Lung (tissue), 12 donors: ENCODE measurements around the gene MEF2B. TPM values are rescaled to one million over a fixed set of nuclear protein-coding genes. Genes with fewer than 3 reads are reported as not detected.

Source experiments
- ATAC-seq: fragments of 200-7000 bp; cut with Tn5 transposase; one replicate; pipeline ENCODE4 v1.9.1; 2020; ENCODE audit warnings: moderate number of reproducible peaks; ENCODE audit not compliant: insufficient read depth, low FRiP score
- DNase-seq, 3 donors: peaks; one replicate each; pipeline ENCODE4 v3.0.0-alpha.2; 2013 to 2017
- H3K27ac ChIP-seq, 2 donors: one replicate each; pipeline ENCODE4 v1.5.1; 2013; ENCODE audit warnings: mild to moderate bottlenecking in 2 of 2, moderate library complexity in 2 of 2, control low read depth in 1 of 2, inconsistent platforms in 1 of 2, low read depth in 1 of 2, low read length in 1 of 2
- H3K27me3 ChIP-seq, 3 donors: one replicate each; pipeline ENCODE4 v1.5.1; 2013; ENCODE audit warnings: low read length in 2 of 3; ENCODE audit not compliant: control insufficient read depth in 3 of 3, insufficient read depth in 3 of 3
- H3K36me3 ChIP-seq, 4 donors: one replicate each; pipeline ENCODE4 v1.5.1; 2013; ENCODE audit warnings: low read length in 4 of 4, mild to moderate bottlenecking in 1 of 4, moderate library complexity in 1 of 4; ENCODE audit not compliant: control insufficient read depth in 4 of 4, insufficient read depth in 4 of 4
- H3K4me1 ChIP-seq, 5 donors: one replicate each; pipeline ENCODE4 v1.5.1; 2013; ENCODE audit warnings: low read length in 5 of 5, mild to moderate bottlenecking in 2 of 5, moderate library complexity in 1 of 5; ENCODE audit not compliant: control insufficient read depth in 5 of 5, insufficient read depth in 5 of 5
- H3K4me3 ChIP-seq: one replicate; pipeline ENCODE4 v1.5.1; 2013; ENCODE audit warnings: mild to moderate bottlenecking, control low read depth, moderate library complexity
- H3K9ac ChIP-seq, 2 donors: one replicate each; pipeline ENCODE4 v1.5.1; 2013; ENCODE audit warnings: low read length in 2 of 2, control low read depth in 1 of 2; ENCODE audit not compliant: insufficient read depth in 1 of 2
- H3K9me3 ChIP-seq, 4 donors: one replicate each; pipeline ENCODE4 v1.5.1; 2013; ENCODE audit warnings: low read length in 3 of 4, mild to moderate bottlenecking in 1 of 4, moderate library complexity in 1 of 4; ENCODE audit not compliant: control insufficient read depth in 4 of 4, insufficient read depth in 3 of 4
- CTCF ChIP-seq: IDR thresholded peaks from 2 replicates; pipeline ENCODE4 v1.5.1; 2012; ENCODE audit warnings: mild to moderate bottlenecking; ENCODE audit errors: control extremely low read depth, extremely low read depth
- WGBS, 2 donors: extraction: QIAGEN DNeasy Blood & Tissue Kit; methylation state at CpG; one replicate each; pipeline ENCODE4 v1.1.7; 2013; 5-methylcytosine and 5-hydroxymethylcytosine counted together
- polyA plus RNA-seq, 2 donors: library from polyadenylated mRNA; stranded (reverse); fragments of 200-250 nt; gene quantifications; one replicate each; pipeline ENCODE4 v1.2.1, GENCODE V29; 2013
- total RNA-seq, 2 donors: library from RNA; depleted of rRNA in 1 of 2; stranded (reverse); fragments of >200 nt in 1 of 2; gene quantifications; one replicate each; pipeline ENCODE4 v1.2.1, GENCODE V29; 2014 to 2021
- donor health status: control.
- donor health status: control.
- donor health status: Bipolar disorder and iron deficiency.
- donor health status: healthy.
- donor health status: DM: yes; HTN: yes; CAD: no.

The MEF2B gene
- total and polyA plus RNA-seq, 4 donors = 0.44 to 1.8 (median 0.61) TPM

- no peak for TF ChIP-seq CTCF
- peaks cover 0 to 12% (median 4%) of the 10 kb centered on the region in 4 donors for H3K9me3 ChIP-seq
- H3K27ac ChIP-seq = no peak overlapping the region
- no peak overlapping the region for H3K4me3 ChIP-seq
- no peaks in the 10 kb centered on the region for H3K27me3 ChIP-seq
- no peak overlapping the region for H3K9ac ChIP-seq
- peaks cover 0 to 7% (median 2%) of the 10 kb centered on the region in 5 donors for H3K4me1 ChIP-seq
- H3K36me3 ChIP-seq = peaks cover 0 to 4% (median under 1%) of the 10 kb centered on the region in 4 donors
- DNase-seq = no peak
- 90 to 91% methylated on average over 6 of the region's 6 CpGs for WGBS, 2 donors
- ATAC-seq = no peak
These were observed 36.1 kb downstream of the MEF2B start for GRCh38 chr19:19133985-19134384.

- no peak for TF ChIP-seq CTCF
- DNase-seq (no peak), ATAC-seq (no peak)
These were observed 37.2 kb downstream of the MEF2B start for GRCh38 chr19:19132912-19133311.

GRCh38 chr19:19131989-19132388, 38.1 kb downstream of the MEF2B start:
- TF ChIP-seq CTCF = no peak
- no peak overlapping the region for H3K27ac ChIP-seq
- no peak for ATAC-seq
- DNase-seq = no peak
- H3K4me3 ChIP-seq = no peak overlapping the region
- H3K9ac ChIP-seq = no peak overlapping the region
- peaks cover 0 to 3% (median 0%) of the 10 kb centered on the region in 5 donors for H3K4me1 ChIP-seq
- H3K36me3 ChIP-seq = peaks cover 0 to 4% (median under 1%) of the 10 kb centered on the region in 4 donors
- no peaks in the 10 kb centered on the region for H3K27me3 ChIP-seq
- WGBS, 2 donors = 78 to 100% methylated on average over 3 of the region's 3 CpGs
- peaks cover 0 to 12% (median 4%) of the 10 kb centered on the region in 4 donors for H3K9me3 ChIP-seq

More at GRCh38 chr19:19132912-19133311, 37.2 kb downstream of the MEF2B start:
- H3K4me3 ChIP-seq = no peak overlapping the region
- H3K4me1 ChIP-seq = peaks cover 0 to 7% (median 2%) of the 10 kb centered on the region in 5 donors
- H3K9me3 ChIP-seq = peaks cover 0 to 12% (median 4%) of the 10 kb centered on the region in 4 donors
- H3K36me3 ChIP-seq = peaks cover 0 to 4% (median under 1%) of the 10 kb centered on the region in 4 donors
- no peaks in the 10 kb centered on the region for H3K27me3 ChIP-seq
- H3K27ac ChIP-seq = no peak overlapping the region
- 97 to 98% methylated on average over 12 of the region's 12 CpGs for WGBS, 2 donors
- no peak overlapping the region for H3K9ac ChIP-seq

GRCh38 chr19:19126102-19126501, 44.0 kb downstream of the MEF2B start:
- no peak for TF ChIP-seq CTCF
- Histone ChIP-seq H3K9me3 (peaks cover 0 to 6% (median under 1%) of the 10 kb centered on the region in 4 donors), H3K4me3 (no peak overlapping the region), H3K4me1 (no peaks in the 10 kb centered on the region), H3K27ac (no peak overlapping the region), H3K9ac (no peak overlapping the region), H3K36me3 (peaks cover 0 to 16% (median 6%) of the 10 kb centered on the region in 4 donors), H3K27me3 (no peaks in the 10 kb centered on the region)
- no peak for ATAC-seq
- DNase-seq = no peak
- 95 to 99% methylated on average over 6 of the region's 6 CpGs for WGBS, 2 donors
